Stomach smooth muscle (tissue), 2 donors: ENCODE results near the gene MAGEB2.
"Not testable (repeated sequence)": the region's sequence is repeated elsewhere in the genome, so short reads cannot be mapped to it uniquely, and the experiment has no call there.

Experiments
- H3K27ac ChIP-seq: one replicate; pipeline ENCODE4 v1.7.0; 2013; ENCODE audit warnings: mild to moderate bottlenecking, low read length, inconsistent platforms
- H3K27me3 ChIP-seq, 2 donors: one replicate each; pipeline ENCODE4 v1.7.0; 2013; ENCODE audit warnings: low read length in 2 of 2; ENCODE audit not compliant: insufficient read depth in 2 of 2, control insufficient read depth in 1 of 2
- H3K36me3 ChIP-seq, 2 donors: one replicate each; pipeline ENCODE4 v1.7.0; 2013; ENCODE audit warnings: low read length in 2 of 2; ENCODE audit not compliant: control insufficient read depth in 2 of 2, insufficient read depth in 2 of 2
- H3K4me1 ChIP-seq: one replicate; pipeline ENCODE4 v1.7.0; 2013; ENCODE audit warnings: low read length; ENCODE audit not compliant: control insufficient read depth, insufficient read depth
- H3K4me3 ChIP-seq, 2 donors: one replicate each; pipeline ENCODE4 v1.7.0; 2013; ENCODE audit warnings: low read length in 2 of 2
- H3K9ac ChIP-seq, 2 donors: one replicate each; pipeline ENCODE4 v1.7.0; 2013; ENCODE audit warnings: low read length in 2 of 2, mild to moderate bottlenecking in 1 of 2
- H3K9me3 ChIP-seq, 2 donors: one replicate each; pipeline ENCODE4 v1.7.0; 2013; ENCODE audit warnings: low read length in 2 of 2; ENCODE audit not compliant: control insufficient read depth in 2 of 2
- donor health status: healthy.
- donor health status: Pancreatic carcinoma.

MAGEB2 gene, protein sequence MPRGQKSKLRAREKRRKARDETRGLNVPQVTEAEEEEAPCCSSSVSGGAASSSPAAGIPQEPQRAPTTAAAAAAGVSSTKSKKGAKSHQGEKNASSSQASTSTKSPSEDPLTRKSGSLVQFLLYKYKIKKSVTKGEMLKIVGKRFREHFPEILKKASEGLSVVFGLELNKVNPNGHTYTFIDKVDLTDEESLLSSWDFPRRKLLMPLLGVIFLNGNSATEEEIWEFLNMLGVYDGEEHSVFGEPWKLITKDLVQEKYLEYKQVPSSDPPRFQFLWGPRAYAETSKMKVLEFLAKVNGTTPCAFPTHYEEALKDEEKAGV

DNA sequence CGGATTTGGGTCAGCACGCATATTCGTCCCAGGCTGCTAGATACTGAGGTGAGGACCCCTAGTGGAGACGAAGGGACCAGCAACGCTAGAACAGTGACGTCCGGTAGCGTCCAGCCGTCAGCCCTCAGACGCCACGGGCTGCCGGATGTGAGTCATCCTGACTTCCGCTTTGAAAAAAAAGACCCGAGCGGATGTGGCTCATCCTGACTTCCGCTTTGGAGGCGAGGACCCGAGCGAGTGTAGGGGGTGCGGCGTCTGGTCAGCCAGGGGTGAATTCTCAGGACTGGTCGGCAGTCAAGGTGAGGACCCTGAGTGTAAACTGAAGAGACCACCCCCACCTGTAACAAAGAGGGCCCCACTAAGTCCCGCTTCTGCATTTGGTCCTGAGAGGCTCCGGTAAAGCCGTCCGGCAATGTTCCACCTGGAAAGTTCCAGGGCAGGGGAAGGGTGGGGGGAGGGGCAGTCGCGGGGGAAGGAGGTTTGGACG is at the start of gene MAGEB2:
TSS of gene MAGEB2 (plus strand) at position 207 of the 487 bp plus-strand sequence. CDS start 3,018 bp downstream, outside the sequence.
- Histone ChIP-seq H3K4me1 (no peaks in the 10 kb centered on the region), H3K9ac (no peak within 1 kb of the TSS), H3K27me3 (peaks cover 0 to 4% of the 10 kb centered on the region in 2 donors), H3K27ac (no peak within 1 kb of the TSS), H3K4me3 (no peak within 1 kb of the TSS), H3K9me3 (no peaks in the 10 kb centered on the region), H3K36me3 (no peaks in the 10 kb centered on the region)

DNA sequence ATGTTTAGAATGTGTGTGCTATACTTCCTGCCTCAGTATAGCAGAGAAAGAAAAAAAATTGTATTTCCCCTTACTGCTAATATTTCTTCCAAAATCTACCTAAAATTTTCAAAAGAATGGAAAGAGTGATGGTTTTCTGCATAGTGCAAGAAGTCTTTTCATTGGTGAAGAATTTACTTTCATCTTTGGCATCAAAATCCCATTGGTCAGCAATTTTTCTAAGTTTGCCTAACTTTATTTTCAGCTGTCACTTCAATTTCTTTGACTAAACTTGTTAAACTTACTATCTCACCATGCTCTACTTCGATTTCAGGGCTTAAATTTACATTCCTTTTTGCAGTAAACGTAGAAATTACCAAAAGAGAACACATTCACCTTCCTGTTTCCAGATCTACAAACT is 44.5 kb upstream of the MAGEB2 start:
- H3K27me3 ChIP-seq: no peaks in the 10 kb centered on the region
- H3K4me3 ChIP-seq: no peak overlapping the region
- H3K4me1 ChIP-seq: no peaks in the 10 kb centered on the region
- H3K9ac ChIP-seq: no peak overlapping the region
- H3K27ac ChIP-seq: no peak overlapping the region
- no peaks in the 10 kb centered on the region for H3K9me3 ChIP-seq
- H3K36me3 ChIP-seq: no peaks in the 10 kb centered on the region

DNA sequence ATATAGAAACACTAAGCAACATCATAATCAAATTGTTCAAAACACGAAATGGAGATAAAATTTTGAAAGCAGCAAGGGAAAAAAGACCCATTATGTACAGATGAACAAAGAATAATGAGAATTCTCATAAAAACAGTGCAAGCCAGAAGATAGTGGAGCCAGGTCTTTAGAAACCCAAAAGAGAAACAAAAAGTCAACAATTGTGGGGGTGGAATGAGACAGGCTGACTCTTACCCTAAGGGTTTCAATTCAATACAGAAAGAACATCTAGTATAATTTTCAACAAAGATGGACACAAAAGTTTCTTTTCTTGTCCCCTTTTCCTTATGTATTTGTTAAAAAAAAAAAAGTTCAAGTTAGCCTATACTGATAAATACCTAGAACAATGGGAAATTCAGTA is 34.0 kb upstream of the MAGEB2 start:
- Histone ChIP-seq H3K27ac (no peak overlapping the region), H3K9ac (no peak overlapping the region), H3K4me3 (no peak overlapping the region), H3K27me3 (peaks cover 0 to 6% of the 10 kb centered on the region in 2 donors), H3K9me3 (no peaks in the 10 kb centered on the region), H3K4me1 (no peaks in the 10 kb centered on the region), H3K36me3 (no peaks in the 10 kb centered on the region)

DNA sequence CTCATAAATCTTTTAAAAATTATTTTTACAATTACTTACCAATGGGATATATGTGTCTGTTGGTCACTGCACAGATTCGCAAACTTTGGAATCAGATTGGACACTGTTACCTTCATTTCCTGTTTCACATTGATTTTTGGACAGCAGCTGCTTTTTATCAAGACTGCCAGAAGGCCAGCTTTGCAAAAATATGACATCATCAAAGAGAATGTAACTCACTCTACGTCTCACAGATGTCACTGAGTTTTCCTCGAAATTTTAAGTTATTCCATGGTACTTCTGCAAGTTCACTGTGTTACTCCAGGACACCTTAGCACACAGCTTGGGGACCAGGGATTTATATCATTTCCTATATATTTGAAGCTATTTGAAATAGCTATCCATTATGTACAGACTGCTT is 31.8 kb upstream of the MAGEB2 start:
- no peaks in the 10 kb centered on the region for H3K4me1 ChIP-seq
- H3K4me3 ChIP-seq: no peak overlapping the region
- H3K27me3 ChIP-seq: peaks cover 0 to 6% of the 10 kb centered on the region in 2 donors
- no peaks in the 10 kb centered on the region for H3K9me3 ChIP-seq
- H3K27ac ChIP-seq: no peak overlapping the region
- no peaks in the 10 kb centered on the region for H3K36me3 ChIP-seq
- H3K9ac ChIP-seq: no peak overlapping the region

DNA sequence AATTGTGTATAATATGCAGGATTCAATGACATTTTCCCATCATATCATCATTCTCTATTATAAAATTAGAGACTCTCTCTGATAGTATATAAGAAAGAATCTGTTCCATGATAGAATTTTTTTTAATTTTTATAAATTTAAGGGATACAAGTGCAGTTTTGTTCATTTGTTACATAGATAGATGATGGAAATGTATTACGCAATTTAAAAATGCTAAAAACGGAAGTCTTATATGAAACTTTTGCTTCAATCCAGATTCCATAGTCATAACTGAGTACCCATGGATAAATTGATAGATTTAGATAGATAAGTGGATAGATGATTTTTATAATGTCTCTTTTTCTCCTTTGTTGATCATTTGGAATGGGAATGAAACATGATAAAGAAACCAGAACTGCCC is 24.9 kb upstream of the MAGEB2 start:
- no peaks in the 10 kb centered on the region for H3K9me3 ChIP-seq
- H3K9ac ChIP-seq: no peak overlapping the region
- peaks cover 0 to 3% of the 10 kb centered on the region in 2 donors for H3K27me3 ChIP-seq
- H3K36me3 ChIP-seq: no peaks in the 10 kb centered on the region
- no peaks in the 10 kb centered on the region for H3K4me1 ChIP-seq
- no peak overlapping the region for H3K4me3 ChIP-seq
- no peak overlapping the region for H3K27ac ChIP-seq

DNA sequence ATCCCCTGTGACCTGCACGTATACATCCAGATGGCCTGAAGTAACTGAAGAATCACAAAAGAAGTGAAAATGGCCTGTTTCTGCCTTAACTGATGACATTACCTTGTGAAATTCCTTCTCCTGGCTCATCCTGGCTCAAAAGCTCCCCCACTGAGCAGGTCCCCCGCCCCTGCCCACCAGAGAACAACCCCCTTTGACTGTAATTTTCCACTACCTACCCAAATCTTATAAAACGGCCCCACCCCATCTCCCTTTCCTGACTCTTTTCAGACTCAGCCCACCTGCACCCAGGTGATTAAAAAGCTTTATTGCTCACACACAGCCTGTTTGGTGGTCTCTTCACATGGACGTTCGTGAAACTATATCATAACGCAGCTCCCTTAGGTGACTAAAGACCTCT is 21.5 kb upstream of the MAGEB2 start:
- not testable (repeated sequence) for H3K4me1 ChIP-seq, H3K4me3 ChIP-seq, H3K9ac ChIP-seq, H3K36me3 ChIP-seq, H3K27ac ChIP-seq, H3K27me3 ChIP-seq, H3K9me3 ChIP-seq

DNA sequence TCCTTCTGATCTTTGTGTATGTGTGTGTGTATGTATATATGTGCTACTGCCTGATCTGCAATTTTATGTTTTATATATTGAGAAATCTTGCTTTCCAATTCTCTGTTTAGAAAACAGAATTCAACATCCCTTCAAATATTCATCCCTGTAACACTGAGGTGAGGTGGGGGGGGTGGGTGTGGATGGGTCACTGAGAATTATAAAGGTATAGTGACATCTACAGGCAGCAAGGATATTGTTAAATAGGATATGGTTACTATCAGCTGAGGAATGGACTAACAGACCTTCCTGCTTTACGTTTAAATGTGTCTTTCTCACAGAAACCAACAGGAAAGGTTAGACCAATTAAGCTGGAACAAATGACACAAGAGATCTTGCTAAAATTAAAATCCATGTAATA is 19.0 kb upstream of the MAGEB2 start:
- Histone ChIP-seq H3K9me3 (no peaks in the 10 kb centered on the region), H3K4me1 (no peaks in the 10 kb centered on the region), H3K27ac (no peak overlapping the region), H3K9ac (no peak overlapping the region), H3K27me3 (no peaks in the 10 kb centered on the region), H3K4me3 (no peak overlapping the region), H3K36me3 (no peaks in the 10 kb centered on the region)

DNA sequence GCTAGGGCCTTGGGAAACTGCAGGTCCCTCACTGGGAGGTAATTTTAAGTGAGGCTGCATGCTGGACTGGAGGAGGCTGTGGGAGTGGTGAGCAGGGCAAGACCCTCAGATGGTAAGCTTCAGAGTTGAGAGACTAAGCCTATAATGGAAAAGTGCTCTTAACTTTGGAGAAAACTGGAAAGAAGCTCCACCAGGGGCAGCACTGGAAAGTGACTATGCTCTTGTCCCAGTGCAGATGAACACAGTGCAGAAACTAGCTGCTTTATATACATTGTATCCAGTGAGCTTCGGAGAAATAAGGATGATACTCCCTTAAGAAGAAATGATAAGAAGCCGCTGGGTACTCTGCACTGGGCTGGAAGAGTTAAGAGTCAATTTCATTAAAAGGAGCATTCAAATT is 3.2 kb upstream of the MAGEB2 start:
- Histone ChIP-seq H3K27me3 (peaks cover 0 to 13% of the 10 kb centered on the region in 2 donors), H3K27ac (no peak overlapping the region), H3K36me3 (no peaks in the 10 kb centered on the region)

DNA sequence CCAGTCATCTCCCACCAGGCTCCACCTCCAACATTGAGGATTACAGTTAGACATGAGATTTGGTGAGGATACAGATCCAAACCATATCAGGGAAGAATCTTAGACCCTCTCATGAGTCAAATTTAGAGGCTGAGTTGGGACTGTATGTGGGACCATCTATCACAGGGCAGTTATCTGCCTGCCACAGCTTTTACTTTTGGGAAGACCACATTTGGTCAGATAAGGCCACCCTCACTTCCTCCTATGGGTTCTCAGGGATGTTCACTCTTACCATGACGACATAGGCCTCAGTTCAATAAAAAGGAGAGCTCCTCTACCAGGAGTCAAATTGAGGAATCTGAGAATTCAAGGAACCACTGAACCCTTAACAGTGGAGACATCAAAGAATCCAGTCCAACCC is 2.1 kb downstream of the MAGEB2 start:
- Histone ChIP-seq H3K4me3 (no peak overlapping the region), H3K27me3 (peaks cover 0 to 4% of the 10 kb centered on the region in 2 donors), H3K4me1 (no peaks in the 10 kb centered on the region)

More for the DNA sequence above, 3.2 kb upstream of the MAGEB2 start:
- Histone ChIP-seq H3K9me3 (no peaks in the 10 kb centered on the region), H3K4me1 (no peaks in the 10 kb centered on the region), H3K9ac (no peak overlapping the region), H3K4me3 (no peak overlapping the region)

DNA sequence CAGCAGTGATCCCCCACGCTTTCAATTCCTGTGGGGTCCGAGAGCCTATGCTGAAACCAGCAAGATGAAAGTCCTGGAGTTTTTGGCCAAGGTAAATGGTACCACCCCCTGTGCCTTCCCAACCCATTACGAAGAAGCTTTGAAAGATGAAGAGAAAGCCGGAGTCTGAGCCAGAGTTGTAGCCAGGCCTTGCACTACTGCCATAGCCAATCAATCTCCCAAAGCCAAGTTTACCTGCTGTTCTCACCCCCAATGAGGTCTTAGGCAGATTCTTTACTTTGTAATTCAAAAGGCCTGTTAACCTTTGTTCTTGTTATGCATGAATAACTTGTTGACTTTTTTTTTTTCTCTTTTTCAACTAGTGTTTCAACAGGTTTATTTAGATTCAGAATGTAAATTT is 4.0 kb downstream of the MAGEB2 start:
- no peak overlapping the region for H3K27ac ChIP-seq
- no peaks in the 10 kb centered on the region for H3K36me3 ChIP-seq
- H3K9me3 ChIP-seq: peaks cover 0 to 3% of the 10 kb centered on the region in 2 donors
- peaks cover 0 to 2% of the 10 kb centered on the region in 2 donors for H3K27me3 ChIP-seq
- no peaks in the 10 kb centered on the region for H3K4me1 ChIP-seq
- no peak overlapping the region for H3K4me3 ChIP-seq
- H3K9ac ChIP-seq: no peak overlapping the region

More for the DNA sequence above, 2.1 kb downstream of the MAGEB2 start:
- Histone ChIP-seq H3K9ac (no peak overlapping the region), H3K27ac (no peak overlapping the region), H3K9me3 (no peaks in the 10 kb centered on the region), H3K36me3 (no peaks in the 10 kb centered on the region)

DNA sequence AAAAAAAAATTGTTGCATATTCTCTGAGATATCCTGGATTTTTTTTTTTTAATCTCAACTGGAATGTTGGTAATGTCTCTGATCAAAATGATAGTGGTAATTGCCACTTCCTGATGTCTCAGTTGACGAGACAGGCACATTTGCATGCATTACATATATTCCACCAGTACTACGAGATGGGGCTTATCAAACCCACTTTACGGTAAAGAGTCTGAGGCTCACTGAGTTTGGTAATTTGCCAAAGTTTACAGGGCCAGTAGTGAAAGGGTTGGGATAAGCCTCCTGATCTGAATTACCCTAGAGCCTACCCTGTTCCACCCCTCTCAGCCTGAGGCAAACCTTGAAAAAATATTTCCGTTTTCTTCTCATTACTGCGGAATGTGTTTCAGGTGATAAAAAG is 5.3 kb downstream of the MAGEB2 start:
- Histone ChIP-seq H3K9me3 (peaks cover 0 to 3% of the 10 kb centered on the region in 2 donors), H3K9ac (no peak overlapping the region)

More for the DNA sequence above, 5.3 kb downstream of the MAGEB2 start:
- H3K27ac ChIP-seq: no peak overlapping the region
- no peak overlapping the region for H3K4me3 ChIP-seq
- no peaks in the 10 kb centered on the region for H3K4me1 ChIP-seq
- no peaks in the 10 kb centered on the region for H3K27me3 ChIP-seq
- H3K36me3 ChIP-seq: no peaks in the 10 kb centered on the region
